Effector memory CD4-positive, alpha-beta T cell (primary cell): ENCODE data around the gene NTN1.
"Not testable (repeated sequence)": the region's sequence is repeated elsewhere in the genome, so short reads cannot be mapped to it uniquely, and the experiment has no call there.

Experiments used
- DNase-seq, 3 donors: peaks; one replicate each; pipeline ENCODE4 v3.0.0-alpha.2; 2020
- H3K27ac ChIP-seq: 2 replicates; pipeline ENCODE4 v1.7.0; 2013; ENCODE audit warnings: mild to moderate bottlenecking, low read length, moderate library complexity; ENCODE audit not compliant: insufficient read depth, poor library complexity, severe bottlenecking
- H3K27me3 ChIP-seq: replicated peaks from 2 replicates; pipeline ENCODE4 v1.7.0; 2013; ENCODE audit warnings: mild to moderate bottlenecking, low read length; ENCODE audit not compliant: insufficient read depth, control insufficient read depth, poor library complexity, severe bottlenecking
- H3K36me3 ChIP-seq: 2 replicates; pipeline ENCODE4 v1.7.0; 2013; ENCODE audit warnings: mild to moderate bottlenecking, low read length, moderate library complexity; ENCODE audit not compliant: control insufficient read depth, insufficient read depth
- H3K4me1 ChIP-seq: 2 replicates; pipeline ENCODE4 v1.7.0; 2013; ENCODE audit warnings: low read length, mild to moderate bottlenecking; ENCODE audit not compliant: control insufficient read depth, insufficient read depth, poor library complexity, severe bottlenecking
- H3K4me3 ChIP-seq: 2 replicates; pipeline ENCODE4 v1.7.0; 2013; ENCODE audit warnings: low read length, low read depth, mild to moderate bottlenecking; ENCODE audit not compliant: insufficient read depth, poor library complexity, severe bottlenecking
- H3K9me3 ChIP-seq: 2 replicates; pipeline ENCODE4 v1.7.0; 2013; ENCODE audit warnings: mild to moderate bottlenecking, low read length, moderate library complexity; ENCODE audit not compliant: control insufficient read depth

Gene NTN1

DNA sequence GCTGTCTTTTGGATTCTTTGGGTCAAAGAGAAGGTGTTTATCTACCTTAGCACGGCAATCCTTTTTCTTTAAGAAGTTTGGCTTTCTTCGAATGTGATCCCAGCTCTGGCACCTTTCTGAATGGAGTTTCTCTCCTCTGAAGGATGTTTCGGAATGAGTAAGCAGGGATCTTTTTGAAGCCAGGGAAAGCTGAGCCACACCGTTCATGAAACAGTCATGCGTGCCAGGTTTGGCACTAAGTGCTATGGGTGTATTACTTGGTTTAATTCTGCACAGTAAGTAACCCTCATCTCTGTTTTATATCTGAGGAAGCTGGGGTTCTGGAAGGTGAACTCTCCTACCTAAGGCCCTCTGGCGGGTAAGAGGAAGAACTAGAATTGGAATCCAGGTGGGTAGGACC lies 234.5 kb downstream of the NTN1 start:
- no peak for DNase-seq
- no peaks in the 10 kb centered on the region for H3K36me3 ChIP-seq

DNA sequence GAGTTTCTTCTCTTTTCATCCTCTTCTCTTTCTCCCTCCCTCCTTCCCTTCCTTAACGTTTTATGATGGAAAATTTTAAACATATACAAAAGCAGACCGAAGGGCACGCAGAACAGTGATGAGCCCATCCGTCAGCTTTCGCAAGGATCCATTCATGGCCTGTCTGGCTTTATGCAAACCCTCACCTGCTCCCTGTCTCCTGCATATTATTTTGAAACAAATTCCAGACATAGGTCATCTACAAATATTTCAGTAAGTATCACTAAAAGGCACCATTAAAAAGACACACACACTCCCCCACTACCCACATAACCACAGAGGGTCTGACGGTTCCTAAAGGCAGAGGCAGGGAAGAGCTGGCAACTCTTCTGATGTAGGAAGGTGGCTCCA lies 235.0 kb downstream of the NTN1 start:
- Histone ChIP-seq H3K4me1 (peaks cover 3% of the 10 kb centered on the region), H3K27ac (no peak overlapping the region), H3K36me3 (no peaks in the 10 kb centered on the region), H3K4me3 (no peak overlapping the region), H3K27me3 (no peaks in the 10 kb centered on the region), H3K9me3 (no peaks in the 10 kb centered on the region)
- no peak for DNase-seq

More for the DNA sequence above, 234.5 kb downstream of the NTN1 start:
- Histone ChIP-seq H3K27ac (no peak overlapping the region), H3K27me3 (no peaks in the 10 kb centered on the region), H3K4me1 (peaks cover 3% of the 10 kb centered on the region), H3K4me3 (no peak overlapping the region), H3K9me3 (no peaks in the 10 kb centered on the region)

DNA sequence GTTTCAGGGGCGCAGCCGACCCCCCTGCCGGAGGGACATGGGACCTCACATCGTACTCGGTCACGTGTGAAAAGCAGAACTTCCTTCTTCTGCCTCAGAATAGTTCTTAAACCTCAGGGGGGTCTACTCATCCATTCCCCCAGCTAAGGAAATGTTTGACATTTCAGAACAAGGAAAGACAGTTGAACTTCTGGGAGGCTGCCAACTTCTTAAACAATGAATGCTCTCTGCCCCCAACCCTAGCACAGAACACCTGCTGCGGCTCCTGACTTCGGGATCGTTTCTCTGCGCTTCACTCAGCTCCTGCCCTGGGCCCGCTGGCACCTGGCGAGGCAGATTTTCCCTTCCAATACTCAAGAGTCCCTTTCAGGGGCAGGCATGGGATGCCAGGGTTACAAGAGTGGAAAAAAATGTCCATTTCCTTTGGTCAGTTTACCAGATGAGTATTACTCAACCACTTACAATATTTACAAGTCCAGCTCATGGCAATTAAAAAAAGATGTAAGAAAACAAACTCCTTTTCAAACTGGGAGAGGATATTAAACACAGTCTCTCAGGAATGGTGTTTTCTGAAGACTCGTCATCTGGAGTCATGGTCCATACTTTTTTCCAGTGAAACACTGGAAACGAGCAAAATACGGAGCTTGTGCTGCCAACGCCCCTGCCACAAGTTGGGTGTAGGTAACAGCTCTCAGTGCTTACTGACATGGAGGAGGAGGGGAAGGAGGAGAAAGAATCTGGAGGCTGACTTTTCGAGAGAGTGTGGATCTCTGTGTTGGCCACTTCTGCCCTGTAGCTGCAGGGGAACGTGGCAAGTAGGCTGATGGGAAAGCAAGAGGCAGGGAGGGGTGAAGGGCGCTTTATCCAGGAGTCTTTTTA lies 235.7 kb downstream of the NTN1 start:
- H3K27ac ChIP-seq = no peak overlapping the region
- no peaks in the 10 kb centered on the region for H3K27me3 ChIP-seq
- H3K4me3 ChIP-seq = no peak overlapping the region
- no peaks in the 10 kb centered on the region for H3K36me3 ChIP-seq
- no peak for DNase-seq
- peaks cover 3% of the 10 kb centered on the region for H3K4me1 ChIP-seq
- no peaks in the 10 kb centered on the region for H3K9me3 ChIP-seq

DNA sequence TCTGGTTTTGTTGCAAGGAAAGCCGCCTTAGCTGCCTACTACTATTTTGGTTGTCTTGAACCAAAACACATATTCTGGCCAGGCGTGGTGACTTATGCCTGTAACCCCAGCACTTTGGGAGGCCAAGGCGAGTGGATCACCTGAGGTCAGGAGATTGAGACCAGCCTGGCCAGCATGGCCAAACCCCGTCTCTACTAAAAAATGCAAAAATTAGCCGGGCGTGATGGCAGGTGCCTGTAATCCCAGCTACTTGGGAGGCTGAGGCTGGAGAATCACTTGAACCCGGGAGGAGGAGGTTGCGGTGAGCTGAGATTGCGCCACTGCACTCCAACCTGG lies 236.3 kb downstream of the NTN1 start:
- H3K27me3 ChIP-seq, H3K4me1 ChIP-seq, H3K36me3 ChIP-seq, H3K27ac ChIP-seq, H3K4me3 ChIP-seq, DNase-seq, H3K9me3 ChIP-seq: not testable (repeated sequence)

DNA sequence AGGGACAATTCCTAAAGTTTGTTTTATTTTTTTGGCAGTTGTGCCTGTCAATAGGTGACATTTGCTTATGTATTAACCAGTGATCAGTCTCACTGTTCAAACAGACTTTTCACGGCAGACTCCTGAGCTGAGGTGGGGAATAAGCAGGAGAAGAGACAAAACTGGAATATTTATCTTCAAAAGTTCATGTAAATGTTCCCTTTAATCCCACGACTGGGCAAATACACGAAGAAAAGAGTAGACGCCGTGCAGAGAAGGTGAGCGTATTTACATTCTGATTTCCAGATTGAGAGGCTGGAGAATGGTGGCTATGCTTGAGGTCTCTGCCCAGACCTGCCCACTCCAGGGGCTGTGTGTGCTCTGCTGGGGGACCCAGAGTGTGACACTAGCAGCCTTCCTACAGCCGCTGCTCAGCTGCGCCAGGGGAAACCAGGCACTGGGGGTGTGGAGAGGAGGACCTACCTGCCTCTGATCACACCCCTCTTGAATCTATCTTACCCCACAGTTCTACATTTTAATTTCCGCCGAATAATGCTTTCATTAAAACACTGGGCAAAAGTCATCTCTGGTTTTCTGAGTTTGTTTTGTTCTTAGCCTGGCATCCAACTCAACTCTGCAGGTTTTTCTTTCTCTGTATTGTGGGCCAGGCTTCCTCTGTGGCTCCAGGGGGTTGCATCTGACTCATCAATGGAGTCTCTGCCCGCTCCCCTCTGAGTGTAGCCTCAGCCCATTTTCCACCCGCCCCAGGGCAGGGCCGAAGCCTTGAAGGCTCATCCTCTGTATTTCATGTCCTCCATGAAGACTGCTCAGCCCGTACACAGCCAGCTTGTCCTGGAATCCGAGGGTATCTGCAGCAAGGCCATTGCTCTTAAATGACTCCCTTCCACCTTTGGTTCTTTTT lies 237.1 kb downstream of the NTN1 start:
- Histone ChIP-seq H3K9me3 (no peaks in the 10 kb centered on the region), H3K27me3 (no peaks in the 10 kb centered on the region), H3K36me3 (no peaks in the 10 kb centered on the region), H3K27ac (no peak overlapping the region), H3K4me3 (no peak overlapping the region), H3K4me1 (no peaks in the 10 kb centered on the region)
- no peak for DNase-seq

DNA sequence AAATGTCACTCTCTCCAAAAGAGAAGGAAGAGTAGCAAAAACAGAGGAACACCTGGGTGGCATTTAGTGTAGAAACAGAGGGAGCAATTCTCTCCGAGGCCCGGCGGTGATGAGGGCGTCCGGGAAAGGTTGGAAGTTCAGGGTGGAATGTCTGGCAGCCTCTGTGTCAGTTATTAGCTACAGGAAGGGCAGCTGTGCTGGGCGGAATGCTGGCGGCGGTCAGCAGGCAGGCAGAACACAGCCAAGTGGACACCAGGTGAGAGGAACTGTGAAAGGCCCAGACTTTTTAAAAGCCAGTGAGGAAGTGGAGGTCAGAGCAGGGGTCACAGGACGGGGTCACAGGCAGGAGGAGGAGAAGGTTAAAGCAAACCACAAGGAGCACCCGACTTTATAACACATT lies 238.1 kb downstream of the NTN1 start:
- H3K9me3 ChIP-seq = no peaks in the 10 kb centered on the region
- no peak overlapping the region for H3K27ac ChIP-seq
- no peaks in the 10 kb centered on the region for H3K36me3 ChIP-seq
- no peak overlapping the region for H3K4me3 ChIP-seq
- H3K27me3 ChIP-seq = no peaks in the 10 kb centered on the region
- H3K4me1 ChIP-seq = no peaks in the 10 kb centered on the region
- DNase-seq = no peak

DNA sequence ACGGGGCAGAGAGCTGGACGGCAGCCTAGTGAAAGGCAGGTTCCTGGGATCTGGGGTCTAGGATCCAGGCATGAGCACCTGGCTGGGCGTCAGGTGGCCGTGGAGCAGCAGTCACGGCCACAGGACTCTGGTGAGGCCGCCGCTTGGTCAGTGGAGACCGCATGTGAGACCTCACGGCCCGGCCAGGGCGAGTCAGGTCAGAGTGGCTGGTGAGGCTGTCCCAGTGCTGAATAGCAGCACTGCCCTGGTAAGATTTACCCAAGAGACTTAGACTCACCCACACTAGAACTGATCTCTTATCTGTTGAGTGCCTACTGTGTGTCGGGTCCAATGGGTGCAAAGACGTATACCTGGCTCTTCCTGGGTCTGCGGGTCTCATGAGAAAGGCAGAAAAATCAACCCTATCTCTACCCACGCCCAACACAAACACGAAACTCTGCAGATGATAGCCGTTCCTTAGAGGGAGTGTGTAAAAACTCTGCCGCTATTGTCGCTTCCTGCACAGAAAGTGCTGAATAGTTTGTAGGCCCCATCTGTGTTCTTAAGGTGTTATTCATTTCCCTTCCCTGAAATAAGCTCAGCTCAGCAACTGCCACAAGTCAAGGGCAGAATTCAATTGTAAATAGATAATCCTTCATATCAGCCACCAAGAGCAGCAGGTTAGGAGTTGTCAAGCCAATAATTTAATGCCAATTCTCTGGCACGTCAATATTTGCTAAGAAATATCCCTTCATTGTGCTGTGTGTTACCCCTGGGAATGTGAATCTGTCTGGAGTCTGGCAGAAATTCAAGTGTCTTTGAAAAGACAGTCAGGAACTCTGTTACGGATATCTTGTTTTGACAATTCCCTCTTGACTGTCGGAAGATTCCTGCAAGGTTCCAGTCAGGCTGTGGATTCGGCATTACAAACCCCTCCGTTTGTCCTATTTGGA lies 240.0 kb downstream of the NTN1 start:
- Histone ChIP-seq H3K4me1 (no peaks in the 10 kb centered on the region), H3K36me3 (no peaks in the 10 kb centered on the region), H3K4me3 (no peak overlapping the region), H3K27ac (no peak overlapping the region), H3K9me3 (no peaks in the 10 kb centered on the region), H3K27me3 (no peaks in the 10 kb centered on the region)
- no peak for DNase-seq

DNA sequence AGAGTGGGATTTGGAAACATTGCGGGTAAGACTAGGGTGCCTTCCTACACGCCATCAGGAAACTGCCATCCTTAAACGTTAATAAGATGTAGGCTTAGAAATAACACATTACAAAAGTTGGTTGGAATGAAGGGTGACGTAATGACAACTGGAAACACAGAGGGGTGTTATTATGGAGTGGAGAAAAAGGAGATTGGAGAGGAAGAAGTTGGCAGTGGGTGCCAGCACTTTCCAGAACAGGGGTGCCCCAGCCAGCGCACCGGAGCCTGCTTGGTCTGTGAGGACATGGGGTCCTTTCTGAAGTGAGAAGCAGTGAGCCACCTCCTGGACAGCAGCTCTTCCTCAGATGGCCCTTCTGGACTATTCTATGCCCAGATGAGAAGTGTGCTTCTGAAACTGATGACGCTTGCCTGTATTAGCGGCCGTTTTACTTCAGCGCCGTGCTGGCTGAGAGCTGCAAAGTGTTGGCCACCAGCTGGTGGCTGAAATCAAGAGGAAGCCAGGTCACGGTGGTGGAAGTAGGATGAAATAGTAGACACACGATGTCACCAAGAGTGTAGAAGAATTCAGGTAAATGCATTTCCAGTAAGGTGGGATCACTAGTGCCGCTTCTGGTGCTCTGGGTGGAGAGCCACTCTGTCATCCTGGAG lies 244.8 kb downstream of the NTN1 start:
- Histone ChIP-seq H3K27me3 (no peaks in the 10 kb centered on the region), H3K9me3 (no peaks in the 10 kb centered on the region), H3K27ac (no peak overlapping the region), H3K4me3 (no peak overlapping the region), H3K36me3 (no peaks in the 10 kb centered on the region), H3K4me1 (no peaks in the 10 kb centered on the region)
- no peak for DNase-seq

DNA sequence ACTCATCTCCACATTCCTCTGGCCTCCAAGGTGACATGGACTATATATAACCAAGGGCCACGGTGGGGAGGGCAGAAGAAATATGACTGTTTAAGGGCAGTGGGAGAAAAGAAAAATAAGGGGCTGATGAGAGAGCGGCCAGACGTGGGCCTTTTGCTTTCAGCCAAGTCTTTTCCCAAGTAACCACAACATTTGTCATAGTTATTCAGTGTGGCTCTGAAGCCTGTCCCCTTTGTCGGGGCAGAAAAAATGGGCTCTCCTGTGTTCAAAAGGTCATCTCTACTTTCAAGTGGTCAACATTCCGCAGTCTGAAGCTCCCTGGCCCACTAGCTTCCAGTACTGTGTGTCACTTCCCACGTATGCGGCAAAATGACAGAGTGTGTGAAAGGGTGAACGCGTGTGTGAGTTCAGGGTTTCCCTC lies 245.4 kb downstream of the NTN1 start:
- no peak overlapping the region for H3K4me3 ChIP-seq
- H3K27me3 ChIP-seq = no peaks in the 10 kb centered on the region
- no peaks in the 10 kb centered on the region for H3K36me3 ChIP-seq
- H3K4me1 ChIP-seq = no peaks in the 10 kb centered on the region
- no peak for DNase-seq
- H3K27ac ChIP-seq = no peak overlapping the region
- no peaks in the 10 kb centered on the region for H3K9me3 ChIP-seq
